WI38 (cell line): Measurements from ENCODE around the gene ABLIM1.

Experiments
- H3K4me3 ChIP-seq: 2 replicates; pipeline ENCODE4 v1.5.1; 2011; ENCODE audit warnings: low read depth, mild to moderate bottlenecking, control low read depth, low read length
- TF ChIP-seq, protein P1 (sequence below): IDR thresholded peaks from 2 replicates; pipeline ENCODE4 v1.5.1; 2012; ENCODE audit warnings: low read depth, mild to moderate bottlenecking, control low read depth, low read length

Gene ABLIM1

DNA sequence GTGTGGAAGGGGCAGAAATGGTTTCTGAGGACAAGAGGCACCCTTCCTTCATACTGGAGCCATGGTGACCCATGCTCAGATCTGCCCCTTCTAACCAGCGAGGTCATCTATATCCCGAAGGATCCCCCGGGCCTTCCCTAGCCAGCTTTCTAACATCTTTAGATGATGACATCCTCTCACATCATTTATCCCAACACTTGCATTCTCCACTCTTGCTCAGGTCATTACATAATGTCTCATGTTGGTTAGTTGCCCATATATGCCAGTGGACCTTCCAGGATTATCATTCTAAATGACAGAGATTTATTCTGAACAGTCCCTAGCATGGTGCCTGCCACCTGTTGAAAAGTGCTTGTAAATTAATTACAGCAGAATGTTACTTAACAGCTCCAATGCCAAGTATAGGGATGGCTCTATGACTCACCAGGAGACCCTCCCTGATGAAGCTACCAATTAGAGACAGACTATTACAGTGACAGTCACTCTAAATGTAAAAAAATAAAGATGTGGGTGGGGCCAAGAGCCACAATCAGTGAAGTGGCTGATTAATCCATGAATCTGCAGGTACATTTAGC, 22.6 kb upstream of the ABLIM1 start:
- TF ChIP-seq, protein P1, sequence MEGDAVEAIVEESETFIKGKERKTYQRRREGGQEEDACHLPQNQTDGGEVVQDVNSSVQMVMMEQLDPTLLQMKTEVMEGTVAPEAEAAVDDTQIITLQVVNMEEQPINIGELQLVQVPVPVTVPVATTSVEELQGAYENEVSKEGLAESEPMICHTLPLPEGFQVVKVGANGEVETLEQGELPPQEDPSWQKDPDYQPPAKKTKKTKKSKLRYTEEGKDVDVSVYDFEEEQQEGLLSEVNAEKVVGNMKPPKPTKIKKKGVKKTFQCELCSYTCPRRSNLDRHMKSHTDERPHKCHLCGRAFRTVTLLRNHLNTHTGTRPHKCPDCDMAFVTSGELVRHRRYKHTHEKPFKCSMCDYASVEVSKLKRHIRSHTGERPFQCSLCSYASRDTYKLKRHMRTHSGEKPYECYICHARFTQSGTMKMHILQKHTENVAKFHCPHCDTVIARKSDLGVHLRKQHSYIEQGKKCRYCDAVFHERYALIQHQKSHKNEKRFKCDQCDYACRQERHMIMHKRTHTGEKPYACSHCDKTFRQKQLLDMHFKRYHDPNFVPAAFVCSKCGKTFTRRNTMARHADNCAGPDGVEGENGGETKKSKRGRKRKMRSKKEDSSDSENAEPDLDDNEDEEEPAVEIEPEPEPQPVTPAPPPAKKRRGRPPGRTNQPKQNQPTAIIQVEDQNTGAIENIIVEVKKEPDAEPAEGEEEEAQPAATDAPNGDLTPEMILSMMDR: no peak
- H3K4me3 ChIP-seq: no peak overlapping the region

DNA sequence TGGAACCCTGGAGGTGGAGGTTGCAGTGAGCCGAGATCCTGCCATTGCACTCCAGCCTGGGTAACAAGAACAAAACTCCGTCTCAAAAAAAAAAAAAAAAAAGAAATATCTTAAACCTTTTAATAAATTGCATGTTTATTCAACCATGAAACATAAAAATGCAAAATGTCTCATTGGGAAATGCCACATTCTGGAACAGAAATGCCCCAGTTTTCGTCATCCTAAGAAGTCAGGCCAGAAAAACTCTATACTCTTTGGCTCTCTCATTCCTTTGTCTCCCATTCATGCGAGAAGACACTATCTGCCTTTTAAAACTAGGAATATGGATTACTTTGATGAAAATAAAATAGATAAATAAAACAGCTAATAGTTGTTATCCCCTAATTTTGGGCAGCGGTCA, 21.5 kb upstream of the ABLIM1 start:
- TF ChIP-seq, protein P1: no peak

DNA sequence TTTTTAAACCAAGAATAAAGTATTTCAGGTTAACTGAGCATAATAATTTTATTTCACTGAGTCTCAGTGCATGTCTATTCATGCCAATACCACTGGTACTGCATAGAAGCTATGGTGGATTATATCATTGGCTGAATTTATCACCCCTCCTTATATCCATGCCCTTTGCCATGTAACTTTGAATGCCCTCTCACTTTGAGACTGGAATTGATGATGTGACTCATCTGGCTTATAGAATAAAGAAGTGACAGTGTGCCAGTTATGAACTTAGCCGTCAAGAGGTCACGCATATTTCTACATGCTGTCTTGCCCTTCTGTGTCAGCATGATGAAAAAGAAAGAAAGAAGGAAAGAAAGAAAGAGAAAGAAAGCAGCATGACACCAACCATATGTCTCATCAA, 20.7 kb upstream of the ABLIM1 start:
- TF ChIP-seq, protein P1: no peak
- H3K4me3 ChIP-seq: no peak overlapping the region

More for the DNA sequence above, 21.5 kb upstream of the ABLIM1 start:
- no peak overlapping the region for H3K4me3 ChIP-seq

DNA sequence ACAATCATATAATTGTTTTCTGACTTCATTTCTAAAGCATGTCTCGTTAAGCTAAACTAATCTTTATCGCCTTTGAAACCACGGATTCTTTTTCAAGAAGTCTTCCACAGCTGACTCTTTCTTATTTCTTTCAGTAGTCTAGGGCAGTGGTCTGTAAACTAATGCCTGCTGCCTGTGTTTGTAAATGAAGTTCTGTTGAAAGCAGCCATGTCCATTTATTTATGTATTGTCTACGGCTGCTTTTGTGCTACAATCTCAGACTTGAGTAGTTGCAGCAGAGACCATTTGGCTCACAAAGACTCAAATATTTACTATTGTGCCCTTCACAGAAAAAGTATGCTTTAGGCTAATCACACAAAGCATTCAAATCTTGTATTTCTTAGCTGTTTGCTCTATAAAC, 20.3 kb upstream of the ABLIM1 start:
- TF ChIP-seq, protein P1: no peak
- no peak overlapping the region for H3K4me3 ChIP-seq

DNA sequence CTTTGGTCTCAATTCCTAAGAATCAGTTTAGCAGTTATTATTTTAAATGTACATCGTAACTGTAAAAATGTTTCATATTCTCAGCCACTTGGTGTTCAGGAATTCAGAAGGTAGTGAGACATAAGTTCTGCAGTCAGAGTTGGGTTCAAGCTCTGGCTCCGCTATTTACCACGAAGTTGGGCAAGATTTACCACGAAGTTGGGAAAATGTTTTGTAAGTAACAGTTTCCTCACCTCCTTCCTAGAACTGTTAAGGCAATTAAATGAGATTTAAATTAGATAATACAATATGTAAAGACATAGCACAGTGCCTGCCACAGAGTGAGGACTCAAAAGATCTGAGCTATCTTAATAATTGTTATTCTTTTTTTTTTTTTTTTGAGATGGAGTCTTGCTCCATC, 16.3 kb upstream of the ABLIM1 start:
- no peak overlapping the region for H3K4me3 ChIP-seq
- TF ChIP-seq, protein P1: no peak

DNA sequence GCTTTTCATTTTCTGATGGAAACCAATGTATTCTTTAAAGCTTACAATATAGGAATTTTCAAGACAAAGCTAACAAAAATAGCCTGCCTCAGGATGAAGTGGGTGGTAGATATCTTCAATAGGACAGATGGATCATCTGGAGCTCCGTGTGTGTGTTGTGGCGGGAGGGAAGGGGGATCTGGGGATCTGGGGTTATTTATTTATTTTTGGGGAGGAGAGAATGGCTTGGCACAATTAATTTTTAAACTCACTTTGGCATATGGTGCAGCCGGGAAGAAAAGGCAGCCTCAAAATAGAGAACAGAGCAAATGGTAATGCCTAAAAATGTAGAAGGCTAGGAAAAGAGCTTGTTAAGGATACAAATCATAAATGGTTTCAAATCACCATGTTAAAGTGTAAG, 11.6 kb upstream of the ABLIM1 start:
- no peak overlapping the region for H3K4me3 ChIP-seq
- TF ChIP-seq, protein P1: no peak

DNA sequence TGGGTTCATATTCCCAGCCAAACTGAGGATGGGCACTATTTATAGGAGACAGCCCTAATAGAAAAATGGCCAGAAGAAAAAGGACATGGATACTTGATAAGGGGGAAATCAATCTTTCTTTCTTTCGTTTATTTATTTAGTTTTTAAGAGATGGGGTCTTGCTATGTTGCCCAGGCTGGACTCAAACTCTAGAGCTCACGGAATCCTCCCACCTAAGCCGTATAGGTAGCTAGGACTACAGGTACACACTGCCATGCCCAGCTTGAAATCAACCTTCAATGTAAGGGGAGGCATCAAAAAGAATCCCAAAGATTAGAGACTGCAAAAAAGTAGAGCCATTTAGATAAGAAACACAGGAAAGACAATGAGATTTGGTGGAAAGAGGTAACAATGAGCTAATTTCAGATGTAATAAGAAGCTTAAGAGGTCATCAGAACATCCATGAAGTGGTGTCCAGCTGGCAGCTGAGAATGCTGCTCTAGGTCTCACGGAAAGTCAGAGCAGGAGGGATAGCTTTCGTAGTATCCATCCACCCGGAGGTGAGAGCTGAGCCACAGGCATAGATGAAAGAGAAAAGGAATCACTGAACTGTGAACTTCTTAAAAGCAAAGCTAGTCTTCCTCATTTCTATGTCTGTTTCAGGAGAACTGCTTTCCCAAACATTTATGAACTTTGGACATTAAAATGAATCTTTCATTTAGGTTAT, 10.5 kb upstream of the ABLIM1 start:
- no peak overlapping the region for H3K4me3 ChIP-seq
- TF ChIP-seq, protein P1: no peak
